HG03354 (cell line): Measurements from ENCODE around the gene DOCK4.

ENCODE experiments used
- ATAC-seq: cut with Tn5 transposase; IDR thresholded peaks from one replicate; pipeline ENCODE4 v1.9.1; 2021; ENCODE audit warnings: mild to moderate bottlenecking; ENCODE audit not compliant: unreplicated experiment, poor library complexity, severe bottlenecking

The DOCK4 gene

DNA sequence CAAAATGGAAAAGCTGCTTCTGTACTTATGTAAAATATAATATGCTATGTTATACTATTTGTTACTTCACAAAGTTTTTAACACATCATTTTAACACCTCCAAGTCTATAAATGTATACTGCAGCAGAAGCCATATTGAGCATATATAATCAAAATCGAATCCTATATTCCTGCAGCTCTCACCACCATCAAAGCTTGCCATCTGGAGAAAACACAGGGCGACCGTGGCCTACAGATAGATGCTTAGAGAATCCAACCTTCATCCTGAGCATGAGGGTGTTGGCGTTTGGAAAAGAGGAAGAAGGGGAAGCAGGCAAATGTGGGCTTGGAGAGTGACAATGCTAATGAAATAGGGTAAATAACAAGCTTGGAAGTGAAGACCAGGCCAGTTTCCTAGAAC, 385.2 kb downstream of the DOCK4 start:
- no peak for ATAC-seq

GRCh38 chr7:111820621-111821020, 385.6 kb downstream of the DOCK4 start:
- no peak for ATAC-seq

DNA sequence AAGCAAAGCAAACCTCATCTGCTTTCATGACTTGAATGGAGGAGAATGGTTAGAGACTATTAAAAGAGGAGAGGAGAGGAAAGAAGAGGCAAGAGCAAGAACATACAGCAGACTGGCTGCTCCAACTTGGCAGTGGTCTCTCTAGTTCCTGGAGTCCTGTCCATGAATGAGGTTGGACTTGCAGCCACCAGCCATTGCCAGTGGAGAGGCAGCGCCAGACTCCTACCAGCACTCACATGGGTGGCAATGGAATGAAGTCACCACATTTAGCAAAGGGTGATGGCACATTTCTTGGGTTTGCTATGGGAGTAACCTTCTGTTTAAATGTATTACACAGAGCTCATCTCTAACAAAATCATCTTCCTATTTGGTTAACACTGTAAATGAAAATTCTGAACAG, 386.1 kb downstream of the DOCK4 start:
- no peak for ATAC-seq

DNA sequence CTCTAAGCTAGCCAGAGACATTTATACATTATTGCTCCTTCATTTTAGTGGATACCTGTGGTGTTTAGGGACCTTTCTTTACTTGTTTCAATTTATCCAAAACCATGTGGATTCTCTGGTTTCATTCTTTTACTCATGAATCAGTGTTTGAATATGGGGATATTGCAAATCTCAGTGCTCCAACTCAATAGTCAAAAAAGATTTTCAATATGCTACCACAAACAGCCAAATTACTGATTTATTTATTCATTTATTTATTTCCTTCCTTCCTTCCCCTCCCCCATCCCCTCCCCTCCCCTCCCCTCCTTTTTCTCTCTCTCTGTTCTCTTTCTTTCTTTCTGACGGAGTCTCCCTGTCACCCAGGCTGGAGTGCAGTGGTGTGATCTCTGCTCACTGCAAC, 390.8 kb downstream of the DOCK4 start:
- ATAC-seq = no peak

DNA sequence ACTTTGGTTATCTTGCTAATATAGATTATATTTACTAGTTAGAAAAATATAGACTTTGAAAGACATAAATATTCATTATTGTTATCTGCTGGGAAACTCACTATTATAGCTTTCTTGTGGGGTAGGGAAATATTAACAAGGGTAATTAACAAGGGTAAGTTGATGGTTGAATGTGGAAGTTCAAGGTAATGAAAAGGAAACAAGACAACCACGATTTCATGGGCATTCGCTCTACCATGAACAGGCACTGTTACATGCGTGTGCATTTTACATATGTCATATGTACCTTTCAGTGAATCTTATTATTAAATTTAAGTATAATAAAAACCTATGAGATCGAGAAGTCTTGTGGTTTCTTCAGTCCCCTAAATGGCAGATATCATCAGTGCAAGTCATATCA, 392.9 kb downstream of the DOCK4 start:
- no peak for ATAC-seq

- ATAC-seq = no peak
Measured at GRCh38 chr7:111806232-111806631, 400.0 kb downstream of the DOCK4 start.

- no peak for ATAC-seq
Measured at GRCh38 chr7:111803015-111803758, 403.0 kb downstream of the DOCK4 start.

DNA sequence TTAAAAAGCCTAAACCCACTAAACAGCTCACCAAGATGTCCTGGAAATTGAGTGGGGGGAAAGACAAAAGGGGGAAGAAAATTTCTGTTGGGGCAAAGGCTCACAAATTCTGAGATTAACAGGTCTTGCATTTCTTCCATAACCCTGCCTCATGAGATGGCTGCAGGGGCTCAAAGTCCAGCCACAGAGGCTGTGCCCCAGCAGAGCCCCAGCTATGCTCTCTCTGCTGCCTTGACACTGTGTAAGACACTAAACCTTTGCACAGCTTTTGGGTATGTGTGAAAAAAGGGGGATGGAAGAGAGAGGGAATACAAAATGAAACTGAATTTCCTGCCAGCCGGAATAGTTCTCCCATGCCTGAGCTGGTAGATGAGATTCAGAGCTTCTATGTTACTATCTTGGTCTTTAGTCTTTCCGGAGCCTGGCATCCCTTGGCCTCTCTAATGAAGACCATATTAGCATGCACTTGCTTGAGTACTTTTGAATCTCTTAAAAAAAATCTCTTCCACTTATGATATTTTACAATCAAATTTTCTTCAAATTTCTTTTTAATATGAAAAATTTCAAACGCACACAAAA, 403.9 kb downstream of the DOCK4 start:
- no peak for ATAC-seq

- no peak for ATAC-seq
Measured at GRCh38 chr7:111801277-111801676, 404.9 kb downstream of the DOCK4 start.

DNA sequence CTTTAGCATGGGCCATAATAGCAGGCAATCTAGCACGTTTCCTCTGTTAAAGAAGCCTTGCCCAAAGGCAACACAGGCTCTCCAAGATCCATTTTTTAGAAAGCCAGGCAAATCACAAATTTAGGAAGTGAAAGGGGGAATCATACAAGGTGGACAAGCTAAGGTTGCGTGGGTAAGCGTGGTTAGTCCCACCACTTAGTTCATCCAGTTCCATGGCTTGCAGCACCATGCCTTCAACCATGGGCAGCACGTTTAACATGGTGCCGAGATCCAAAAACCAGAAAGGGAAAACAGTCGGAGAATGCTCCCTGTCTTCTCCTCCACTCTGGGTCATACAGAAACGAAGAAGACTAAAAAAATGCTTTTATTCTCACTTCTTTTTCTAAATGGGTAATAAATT, 409.5 kb downstream of the DOCK4 start:
- ATAC-seq = no peak

DNA sequence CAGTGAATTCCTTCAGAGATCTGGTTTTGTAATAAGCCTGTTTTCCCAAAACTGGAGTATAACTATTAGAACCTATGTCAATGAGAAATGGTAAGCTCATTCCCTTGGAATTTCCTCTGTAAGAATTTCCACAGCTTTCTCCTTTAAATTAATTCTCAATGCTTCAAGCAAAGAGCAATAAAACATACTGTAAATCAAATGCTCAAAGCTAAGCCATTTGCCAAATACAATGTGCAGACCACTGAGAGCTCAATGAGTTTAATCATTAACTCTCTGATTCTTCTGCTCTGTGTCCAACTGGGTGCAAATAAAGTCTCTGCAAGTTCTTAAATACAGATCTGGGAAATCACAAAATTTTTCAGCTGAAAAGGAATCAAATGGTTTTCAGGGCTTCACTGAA, 416.3 kb downstream of the DOCK4 start:
- ATAC-seq = no peak

DNA sequence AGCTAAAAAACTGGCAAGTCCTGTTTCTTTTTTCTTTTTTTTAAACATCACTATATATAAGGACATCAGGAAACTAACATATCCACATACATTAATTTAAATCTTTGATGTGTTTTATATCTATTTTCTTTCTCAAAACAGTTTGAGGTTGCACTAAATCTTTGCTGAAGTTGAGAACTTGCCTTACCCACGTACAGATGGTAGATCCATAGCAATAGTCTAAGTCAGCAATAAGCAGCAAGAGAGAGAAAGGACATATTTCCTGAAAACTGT, 417.2 kb downstream of the DOCK4 start:
- no peak for ATAC-seq

GRCh38 chr7:111788286-111789047, 417.7 kb downstream of the DOCK4 start:
- ATAC-seq = no peak

- no peak for ATAC-seq
Measured at GRCh38 chr7:111787741-111788140, 418.5 kb downstream of the DOCK4 start.

- ATAC-seq = no peak
Measured at GRCh38 chr7:111787099-111787498, 419.1 kb downstream of the DOCK4 start.

GRCh38 chr7:111785076-111785475, 421.1 kb downstream of the DOCK4 start:
- ATAC-seq = no peak

- ATAC-seq = no peak
Measured at GRCh38 chr7:111784296-111784695, 421.9 kb downstream of the DOCK4 start.

GRCh38 chr7:111783854-111784253, 422.3 kb downstream of the DOCK4 start:
- no peak for ATAC-seq

GRCh38 chr7:111780527-111780926, 425.7 kb downstream of the DOCK4 start:
- no peak for ATAC-seq

- ATAC-seq = no peak
Measured at GRCh38 chr7:111775206-111775605, 431.0 kb downstream of the DOCK4 start.

- no peak for ATAC-seq
Measured at GRCh38 chr7:111772716-111773115, 433.5 kb downstream of the DOCK4 start.
